ENCODE data around the gene FRS2.

DNA sequence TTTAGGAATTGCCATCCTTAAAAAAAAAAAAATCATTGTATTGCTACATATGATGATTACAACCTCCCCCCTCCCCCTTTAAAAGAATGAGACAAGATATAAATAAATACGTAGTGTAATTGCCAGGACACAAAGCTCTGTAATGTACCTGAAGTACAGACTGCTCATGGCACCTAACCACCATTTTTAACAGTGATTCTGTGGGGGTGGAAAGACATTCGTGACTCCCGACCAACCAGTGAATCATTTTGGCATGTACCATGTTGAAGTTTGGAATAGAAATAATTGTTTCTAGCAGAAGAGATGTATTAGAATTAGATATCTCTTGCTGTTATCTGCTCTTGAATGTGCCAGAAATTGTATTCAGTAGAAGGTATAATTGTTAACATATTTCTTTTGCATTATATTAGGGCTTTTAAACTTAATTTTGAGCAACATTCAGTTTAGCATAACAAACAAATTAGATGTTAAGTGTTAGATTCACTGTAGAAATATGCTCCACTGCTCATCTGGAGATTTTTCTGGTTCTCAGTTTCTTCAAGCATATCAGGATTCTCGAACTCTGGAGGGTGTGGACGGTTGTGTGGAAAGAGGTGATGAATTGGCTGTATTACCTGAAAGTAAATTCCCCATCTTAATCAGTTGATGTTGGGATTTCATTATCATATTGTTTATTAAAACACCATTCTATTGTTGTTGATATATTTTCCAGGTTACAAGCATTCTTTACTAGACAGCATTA lies 31.1 kb downstream of the FRS2 start:
- TF ChIP-seq, protein P1, sequence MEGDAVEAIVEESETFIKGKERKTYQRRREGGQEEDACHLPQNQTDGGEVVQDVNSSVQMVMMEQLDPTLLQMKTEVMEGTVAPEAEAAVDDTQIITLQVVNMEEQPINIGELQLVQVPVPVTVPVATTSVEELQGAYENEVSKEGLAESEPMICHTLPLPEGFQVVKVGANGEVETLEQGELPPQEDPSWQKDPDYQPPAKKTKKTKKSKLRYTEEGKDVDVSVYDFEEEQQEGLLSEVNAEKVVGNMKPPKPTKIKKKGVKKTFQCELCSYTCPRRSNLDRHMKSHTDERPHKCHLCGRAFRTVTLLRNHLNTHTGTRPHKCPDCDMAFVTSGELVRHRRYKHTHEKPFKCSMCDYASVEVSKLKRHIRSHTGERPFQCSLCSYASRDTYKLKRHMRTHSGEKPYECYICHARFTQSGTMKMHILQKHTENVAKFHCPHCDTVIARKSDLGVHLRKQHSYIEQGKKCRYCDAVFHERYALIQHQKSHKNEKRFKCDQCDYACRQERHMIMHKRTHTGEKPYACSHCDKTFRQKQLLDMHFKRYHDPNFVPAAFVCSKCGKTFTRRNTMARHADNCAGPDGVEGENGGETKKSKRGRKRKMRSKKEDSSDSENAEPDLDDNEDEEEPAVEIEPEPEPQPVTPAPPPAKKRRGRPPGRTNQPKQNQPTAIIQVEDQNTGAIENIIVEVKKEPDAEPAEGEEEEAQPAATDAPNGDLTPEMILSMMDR (IDR thresholded peaks at IDR 0.05; ENCODE audit: poor library complexity, severe bottlenecking) = no peak
- TF ChIP-seq, protein P2, sequence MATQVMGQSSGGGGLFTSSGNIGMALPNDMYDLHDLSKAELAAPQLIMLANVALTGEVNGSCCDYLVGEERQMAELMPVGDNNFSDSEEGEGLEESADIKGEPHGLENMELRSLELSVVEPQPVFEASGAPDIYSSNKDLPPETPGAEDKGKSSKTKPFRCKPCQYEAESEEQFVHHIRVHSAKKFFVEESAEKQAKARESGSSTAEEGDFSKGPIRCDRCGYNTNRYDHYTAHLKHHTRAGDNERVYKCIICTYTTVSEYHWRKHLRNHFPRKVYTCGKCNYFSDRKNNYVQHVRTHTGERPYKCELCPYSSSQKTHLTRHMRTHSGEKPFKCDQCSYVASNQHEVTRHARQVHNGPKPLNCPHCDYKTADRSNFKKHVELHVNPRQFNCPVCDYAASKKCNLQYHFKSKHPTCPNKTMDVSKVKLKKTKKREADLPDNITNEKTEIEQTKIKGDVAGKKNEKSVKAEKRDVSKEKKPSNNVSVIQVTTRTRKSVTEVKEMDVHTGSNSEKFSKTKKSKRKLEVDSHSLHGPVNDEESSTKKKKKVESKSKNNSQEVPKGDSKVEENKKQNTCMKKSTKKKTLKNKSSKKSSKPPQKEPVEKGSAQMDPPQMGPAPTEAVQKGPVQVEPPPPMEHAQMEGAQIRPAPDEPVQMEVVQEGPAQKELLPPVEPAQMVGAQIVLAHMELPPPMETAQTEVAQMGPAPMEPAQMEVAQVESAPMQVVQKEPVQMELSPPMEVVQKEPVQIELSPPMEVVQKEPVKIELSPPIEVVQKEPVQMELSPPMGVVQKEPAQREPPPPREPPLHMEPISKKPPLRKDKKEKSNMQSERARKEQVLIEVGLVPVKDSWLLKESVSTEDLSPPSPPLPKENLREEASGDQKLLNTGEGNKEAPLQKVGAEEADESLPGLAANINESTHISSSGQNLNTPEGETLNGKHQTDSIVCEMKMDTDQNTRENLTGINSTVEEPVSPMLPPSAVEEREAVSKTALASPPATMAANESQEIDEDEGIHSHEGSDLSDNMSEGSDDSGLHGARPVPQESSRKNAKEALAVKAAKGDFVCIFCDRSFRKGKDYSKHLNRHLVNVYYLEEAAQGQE (IDR thresholded peaks at IDR 0.05; ENCODE audit: borderline replicate concordance) = no peak
- TF ChIP-seq SMC3 (conservative IDR thresholded peaks at IDR 0.05; ENCODE audit: poor library complexity) = no peak
- no peak for TF ChIP-seq EZH2 (IDR thresholded peaks at IDR 0.05; ENCODE audit: borderline replicate concordance, insufficient read depth, low read length, poor library complexity, severe bottlenecking)
- no peak for TF ChIP-seq MXI1 (conservative IDR thresholded peaks at IDR 0.05; ENCODE audit: poor library complexity, severe bottlenecking)
- no peak for TF ChIP-seq POLR2AphosphoS5 (IDR thresholded peaks at IDR 0.05)

Measured in neural cell (in vitro differentiated cells).